GM19240 (cell line): Measurements from ENCODE around the gene PGBD1.
"Not testable (repeated sequence)": the region's sequence is repeated elsewhere in the genome, so short reads cannot be mapped to it uniquely, and the experiment has no call there.

Experiments used
- DNase-seq: peaks from one replicate; pipeline ENCODE4 v3.0.0; 2011; ENCODE audit warnings: low spot score; ENCODE audit not compliant: insufficient read length

The PGBD1 gene

DNA sequence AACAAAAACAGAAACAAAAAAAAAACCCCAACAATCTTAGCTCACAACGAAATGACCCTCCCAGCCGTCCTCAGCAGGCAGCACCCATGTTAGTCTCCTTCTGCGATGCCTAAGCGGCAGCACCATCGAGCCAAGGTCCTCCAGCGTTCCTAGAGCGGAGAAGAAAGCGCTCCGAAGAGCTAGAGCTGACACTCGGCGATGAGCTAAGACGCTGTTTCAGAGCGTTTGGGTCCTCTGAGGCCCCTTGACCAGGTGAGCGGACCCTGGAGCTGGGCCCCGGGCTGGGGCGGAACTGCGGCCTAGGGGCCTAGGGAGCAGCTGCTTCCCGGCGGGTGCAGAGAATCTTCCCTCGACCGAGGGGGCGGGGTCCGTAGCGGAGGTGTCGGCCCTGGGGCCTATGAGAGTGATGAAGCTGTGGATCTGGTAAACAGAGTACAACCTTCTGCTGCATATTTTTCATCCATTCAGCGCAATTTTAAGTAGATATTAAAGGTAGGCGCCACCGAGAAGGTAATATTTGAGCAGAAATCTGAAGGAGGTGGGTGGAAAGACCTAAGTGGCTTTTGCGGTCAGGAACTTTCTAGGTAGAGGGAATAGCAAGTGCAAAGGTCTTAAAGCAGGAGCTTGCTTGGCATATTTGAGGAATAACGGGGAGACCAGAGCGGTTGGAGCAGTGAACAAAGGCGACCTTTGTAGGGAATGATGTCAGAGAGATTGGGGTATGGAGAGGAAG, 14.2 kb upstream of the PGBD1 start, which contains the start of gene ZSCAN26:
ZSCAN26 (plus strand) TSS at position 182 of the 733 bp plus-strand sequence. CDS start 4,777 bp downstream, outside the sequence.
- peak; percentile 70 for DNase-seq

- no peak for DNase-seq
These were observed 13.7 kb upstream of the PGBD1 start for GRCh38 chr6:28267695-28268059.

DNA sequence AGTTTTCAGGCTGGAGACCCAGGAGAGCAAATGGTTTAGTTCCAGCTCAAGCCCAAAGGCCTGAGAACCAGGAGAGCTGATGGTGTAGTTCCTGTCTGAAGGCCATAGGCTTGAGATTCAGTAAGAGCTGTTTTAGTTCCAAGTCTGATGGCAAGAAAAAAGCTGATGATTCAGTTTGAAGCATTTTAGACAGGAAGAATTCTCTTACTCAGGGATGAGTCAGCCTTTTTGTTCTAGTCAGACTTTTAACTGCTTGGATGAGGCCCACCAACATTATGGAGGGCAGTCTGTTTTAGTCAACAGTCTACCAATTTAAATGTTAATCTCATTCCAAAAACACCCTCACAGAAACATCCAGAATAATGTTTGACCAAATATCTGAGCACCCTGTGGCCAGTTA, 11.9 kb upstream of the PGBD1 start:
- DNase-seq: no peak

DNA sequence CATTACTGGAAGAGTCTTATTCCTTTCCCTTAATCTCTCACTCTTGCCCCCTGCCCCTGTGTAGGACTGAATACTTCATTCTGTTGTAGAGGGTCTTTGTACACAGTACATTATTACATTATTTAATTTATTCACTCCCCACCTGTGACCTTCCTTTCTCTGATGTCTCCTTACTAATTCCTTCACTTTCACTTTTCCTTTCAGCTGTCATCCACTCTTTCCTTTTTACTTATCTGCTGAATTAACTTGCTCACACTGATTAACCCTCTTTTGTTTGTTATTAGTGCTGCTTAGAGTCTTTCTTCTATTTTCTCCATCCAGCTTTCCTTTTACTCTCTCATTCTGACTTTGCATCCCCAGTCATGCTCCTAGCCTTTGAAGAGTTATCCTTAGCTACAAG, 6.5 kb upstream of the PGBD1 start:
- no peak for DNase-seq

GRCh38 chr6:28277746-28278145, 3.6 kb upstream of the PGBD1 start:
- DNase-seq: no peak

DNA sequence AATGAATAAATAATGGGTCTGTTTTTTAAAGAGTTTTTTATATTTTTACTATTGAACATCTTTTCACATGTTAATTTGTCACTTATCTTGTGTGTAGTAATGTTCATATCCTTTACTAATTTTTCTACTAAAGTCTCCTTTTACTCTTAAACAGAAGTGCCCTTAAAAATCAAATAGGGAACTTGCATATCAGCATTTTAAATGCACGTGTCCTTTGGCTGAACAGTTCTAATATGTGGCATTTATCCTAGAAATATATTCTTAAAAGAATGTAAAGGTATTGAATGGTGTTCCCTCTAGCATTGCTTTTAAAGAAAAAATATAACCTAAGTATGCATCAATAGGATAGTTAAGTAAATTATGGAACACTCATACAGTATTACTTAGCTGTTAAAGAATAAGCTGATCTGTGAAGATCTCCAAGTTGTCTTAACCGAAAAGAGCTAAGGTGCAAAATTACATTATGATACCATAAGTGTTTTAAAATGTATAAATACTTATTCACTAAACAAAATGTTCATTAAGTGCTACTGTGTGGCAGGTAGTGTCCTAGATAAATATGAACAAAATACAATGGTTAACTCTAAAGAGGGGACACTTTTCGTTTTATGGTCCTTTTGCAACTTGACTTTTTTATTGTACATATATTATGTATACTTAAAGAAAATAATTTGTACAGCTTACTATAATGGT, 631 bp upstream of the PGBD1 start:
- DNase-seq: no peak

DNA sequence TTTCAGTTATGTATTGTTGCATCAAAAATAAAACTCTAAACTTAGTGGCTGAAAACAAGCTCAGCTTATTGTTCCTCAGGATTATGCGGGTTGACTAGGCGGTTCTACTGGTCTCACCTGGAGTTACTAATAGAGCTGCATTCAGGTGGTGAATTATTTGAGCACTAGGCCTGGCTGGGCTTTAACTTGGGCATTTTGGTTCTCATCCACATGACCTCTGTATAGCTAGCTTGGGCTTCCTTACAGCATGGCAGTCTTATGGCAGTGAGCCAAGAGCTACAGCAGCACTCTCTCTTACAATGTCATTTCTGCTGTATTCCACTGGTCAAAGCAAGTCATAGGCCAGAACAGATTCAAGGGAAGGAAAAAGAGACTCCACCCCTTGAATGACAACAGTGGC, 1.6 kb downstream of the PGBD1 start:
- DNase-seq: no peak

- no peak for DNase-seq
These were observed 10.2 kb downstream of the PGBD1 start for GRCh38 chr6:28291573-28291972.

DNA sequence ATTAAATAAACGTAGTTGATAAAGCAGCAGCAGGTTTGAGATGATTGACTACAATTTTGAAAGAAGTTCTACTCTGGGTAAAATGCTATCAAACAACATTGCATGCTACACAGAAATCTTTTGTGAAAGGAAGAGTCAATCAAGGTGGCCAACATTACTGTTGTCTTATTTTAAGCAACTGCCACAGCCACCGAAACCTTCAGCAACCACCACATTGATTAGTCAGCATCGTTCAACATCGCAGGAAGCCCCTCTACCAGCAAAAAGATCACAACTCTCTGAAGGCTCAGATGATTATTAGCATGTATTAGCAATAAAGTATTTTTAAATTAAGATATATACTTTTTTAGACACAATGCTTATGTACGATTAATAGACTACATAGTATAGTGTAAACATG, 14.0 kb downstream of the PGBD1 start:
- no peak for DNase-seq

GRCh38 chr6:28296520-28297060, 15.2 kb downstream of the PGBD1 start:
- no peak for DNase-seq

DNA sequence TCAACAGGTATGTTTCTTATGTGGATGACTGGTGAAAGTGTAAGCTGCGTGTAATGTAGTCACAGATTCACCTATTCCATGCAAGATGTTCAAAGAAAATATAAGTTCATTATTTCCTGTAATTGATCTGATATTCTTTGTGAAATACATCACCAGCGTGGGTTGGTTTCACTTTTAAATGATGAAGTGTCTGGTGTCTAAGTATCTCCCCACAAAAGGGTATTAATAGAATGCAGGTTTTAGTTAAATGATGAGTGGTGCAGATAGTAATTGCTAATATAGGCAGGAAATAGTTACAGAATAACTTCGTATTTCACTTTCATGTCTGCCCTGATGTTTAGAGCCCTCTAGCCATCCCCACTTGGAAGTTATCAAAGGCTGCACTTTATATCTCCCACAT, 22.2 kb downstream of the PGBD1 start:
- DNase-seq: peak; percentile 13

GRCh38 chr6:28306363-28306762, 25.0 kb downstream of the PGBD1 start:
- DNase-seq: not testable (repeated sequence)

- no peak for DNase-seq
These were observed 29.9 kb downstream of the PGBD1 start for GRCh38 chr6:28311139-28311823.

- DNase-seq: no peak
These were observed 31.6 kb downstream of the PGBD1 start for GRCh38 chr6:28312939-28313338.

GRCh38 chr6:28315628-28316027, 34.3 kb downstream of the PGBD1 start:
- DNase-seq: no peak

GRCh38 chr6:28317866-28318265, 36.5 kb downstream of the PGBD1 start:
- not testable (repeated sequence) for DNase-seq

- DNase-seq: no peak
These were observed 41.3 kb downstream of the PGBD1 start for GRCh38 chr6:28322661-28323060.

DNA sequence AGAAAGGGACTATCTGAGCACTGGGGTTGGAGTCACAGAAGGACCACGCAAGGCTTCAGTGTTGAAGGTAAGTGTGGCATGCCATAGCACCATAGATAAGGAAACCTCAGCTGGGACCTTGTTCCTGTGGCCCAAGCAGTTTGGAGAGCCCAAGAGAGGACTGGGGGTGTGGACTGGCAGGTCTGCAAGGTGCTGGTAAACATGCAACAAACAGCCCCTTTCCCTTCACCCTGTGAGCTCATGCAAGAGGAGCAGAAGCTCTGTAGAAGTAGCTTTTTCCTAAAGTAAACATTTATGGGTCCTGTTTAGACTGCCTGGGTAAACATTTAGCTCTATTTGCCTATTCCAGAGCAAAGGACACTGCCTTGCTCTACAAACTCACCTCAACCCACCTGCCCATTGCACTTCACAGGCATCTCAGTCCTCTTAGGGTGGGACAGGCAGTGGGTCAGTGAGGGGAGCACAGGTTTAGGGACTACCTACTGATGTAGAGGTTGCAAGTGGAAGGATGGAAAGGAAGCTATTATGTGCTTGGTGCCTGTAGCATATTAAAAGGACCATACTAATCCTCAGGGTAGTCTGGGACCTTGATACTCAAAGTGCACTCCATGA, 42.5 kb downstream of the PGBD1 start:
- DNase-seq: no peak

- no peak for DNase-seq
These were observed 45.1 kb downstream of the PGBD1 start for GRCh38 chr6:28326371-28326948.

GRCh38 chr6:28330041-28330440, 48.7 kb downstream of the PGBD1 start:
- no peak for DNase-seq

- no peak for DNase-seq
These were observed 51.7 kb downstream of the PGBD1 start for GRCh38 chr6:28333047-28333446.
